GM10847 (cell line): ENCODE measurements around the gene CPSF4L.

Experiments
- POLR2A ChIP-seq: IDR thresholded peaks from 2 replicates; pipeline ENCODE4 v1.6.1; 2011; ENCODE audit not compliant: insufficient read length; ENCODE audit errors: extremely low read depth

Gene CPSF4L

DNA sequence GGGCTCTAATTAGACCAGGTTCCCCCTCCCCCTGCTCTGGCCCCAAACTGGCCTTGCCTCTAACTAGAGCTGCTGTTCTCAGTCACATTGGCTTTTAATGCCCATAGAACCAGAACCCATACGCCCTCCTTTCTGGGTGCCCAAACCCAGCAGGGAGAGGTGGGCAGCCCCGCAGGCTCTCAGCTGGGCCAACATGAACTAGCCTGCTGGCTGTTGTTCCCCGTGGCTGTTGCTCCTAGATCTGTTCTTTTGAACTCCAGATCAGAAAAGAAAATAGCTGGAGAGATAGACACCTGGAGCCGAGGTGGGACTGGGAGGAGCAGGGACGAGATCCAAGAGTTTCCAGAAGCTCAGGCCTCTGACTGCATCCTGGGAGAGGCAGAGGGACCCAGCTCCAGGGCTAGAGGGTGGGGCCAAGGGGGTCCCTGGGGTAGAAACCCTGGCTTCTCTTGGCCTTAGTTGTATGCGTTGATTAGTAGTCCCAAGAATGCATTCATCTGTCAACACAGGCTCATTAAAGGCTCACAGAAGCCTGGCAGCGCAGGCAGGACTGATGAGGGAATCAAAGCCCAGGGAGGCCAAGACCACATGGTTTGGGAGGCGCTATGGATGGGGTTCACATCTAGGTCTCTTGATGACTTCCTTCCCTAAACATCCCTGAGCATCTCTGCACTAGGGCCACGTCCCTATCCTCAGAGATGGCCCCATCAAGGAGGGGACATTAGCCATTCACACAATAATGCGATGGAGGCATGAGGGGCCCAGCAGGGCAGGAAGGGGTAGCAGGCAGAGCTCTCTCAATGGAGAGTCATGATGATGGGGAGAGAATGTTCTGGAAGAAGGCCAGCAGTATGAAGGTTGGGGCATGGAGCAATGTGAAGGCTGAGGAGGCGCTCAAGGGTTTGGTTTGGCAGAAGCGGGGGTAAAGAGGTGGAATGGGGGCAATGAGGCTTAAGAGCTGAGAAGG is 1.3 kb upstream of the CPSF4L start:
- no peak for TF ChIP-seq POLR2A

DNA sequence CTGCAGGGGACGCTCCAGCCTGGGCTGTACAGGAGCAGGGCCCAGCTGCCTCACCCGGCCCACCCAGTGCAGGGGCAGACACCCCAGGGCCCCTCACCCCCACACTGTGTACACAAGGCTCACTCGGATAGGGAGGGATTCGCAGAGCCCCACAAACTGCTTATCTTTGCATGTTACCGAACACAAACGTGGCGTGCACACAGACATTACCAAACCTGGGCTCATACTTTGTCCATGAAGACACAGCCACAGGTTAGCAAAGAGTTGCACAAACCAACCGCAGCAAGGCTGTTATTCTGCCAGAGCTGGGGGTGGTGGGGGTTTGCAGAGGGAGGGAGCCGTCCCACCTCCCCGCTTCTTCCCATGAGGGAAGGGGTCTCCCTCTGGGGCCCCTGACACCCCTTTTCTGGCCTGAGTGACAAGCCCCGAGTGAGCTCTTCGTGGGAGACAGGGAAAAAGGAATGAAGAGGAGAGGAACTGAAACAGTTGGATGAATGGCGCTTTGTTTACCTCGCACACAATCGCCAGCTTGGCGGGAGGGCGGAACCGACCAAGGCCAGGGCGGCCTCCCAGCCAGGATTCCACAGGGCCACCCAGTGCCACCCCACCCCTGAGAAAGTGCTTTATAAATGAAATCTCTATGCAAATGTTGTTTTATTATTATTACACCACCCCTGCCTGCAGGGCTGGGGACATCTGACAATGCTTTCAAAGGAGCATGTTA is 434 bp upstream of the CPSF4L start:
- no peak for TF ChIP-seq POLR2A

DNA sequence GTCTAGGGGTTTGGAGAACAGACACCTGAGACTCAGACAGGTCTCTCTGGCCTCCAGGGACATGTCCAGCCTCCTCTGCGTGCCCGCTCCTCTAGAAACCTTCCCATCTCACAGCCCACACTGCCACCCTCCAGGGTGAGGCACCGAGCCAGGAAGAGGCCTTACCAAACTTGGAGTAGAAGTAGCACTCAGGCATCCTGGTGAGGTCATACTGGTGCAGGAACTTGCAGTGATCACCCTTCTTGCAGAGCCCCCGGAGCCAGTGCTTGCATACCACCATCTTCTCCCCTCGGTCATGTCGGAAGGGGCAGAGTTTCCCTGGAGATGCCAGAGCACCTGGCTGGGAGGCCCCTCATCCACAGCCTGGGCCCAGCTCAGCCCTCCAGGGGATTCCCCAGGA is 4.2 kb downstream of the CPSF4L start:
- no peak for TF ChIP-seq POLR2A

DNA sequence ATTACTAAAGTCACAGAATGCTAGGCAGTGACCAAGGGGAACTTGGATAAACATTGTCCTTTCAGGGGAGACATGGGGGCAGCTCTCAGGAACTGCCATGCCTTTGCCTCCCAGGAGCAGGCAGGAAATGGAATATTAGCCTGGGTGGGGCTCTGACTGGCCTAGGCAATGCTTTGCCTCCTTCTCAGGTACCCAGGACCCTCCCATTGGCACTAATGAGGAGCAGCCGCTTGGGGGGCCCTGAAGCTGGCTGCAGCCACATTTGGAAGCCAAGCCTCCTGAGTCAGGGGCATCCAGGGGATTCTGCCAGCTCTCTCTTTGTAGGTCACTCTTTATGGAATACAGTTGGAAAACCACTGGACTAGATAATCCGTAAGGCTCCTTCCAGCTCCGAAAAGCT is 5.5 kb downstream of the CPSF4L start:
- TF ChIP-seq POLR2A: no peak

DNA sequence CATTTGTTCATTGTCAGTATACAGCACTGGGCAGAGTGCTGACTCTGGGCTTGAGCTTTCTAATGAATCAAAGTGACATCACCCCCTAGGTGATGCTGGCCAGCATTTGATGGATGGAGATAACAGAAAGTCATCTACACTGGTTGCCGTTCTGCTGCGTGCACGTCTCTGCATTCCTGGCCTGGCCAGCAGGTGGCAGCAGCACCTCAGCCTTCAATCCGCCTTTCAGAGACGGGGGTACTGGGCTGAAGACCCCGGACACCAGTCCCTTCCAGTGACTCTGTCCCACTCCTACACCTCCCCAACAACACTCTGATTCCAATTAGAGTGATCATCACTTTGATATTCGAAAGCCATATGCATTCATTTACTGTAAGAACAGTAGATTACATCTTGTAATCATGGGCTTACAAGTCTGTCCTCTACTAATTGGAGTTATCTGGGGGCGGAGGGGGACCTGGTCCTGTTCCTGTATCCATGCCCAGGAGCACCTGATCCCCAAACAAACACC is 6.0 kb downstream of the CPSF4L start:
- no peak for TF ChIP-seq POLR2A

DNA sequence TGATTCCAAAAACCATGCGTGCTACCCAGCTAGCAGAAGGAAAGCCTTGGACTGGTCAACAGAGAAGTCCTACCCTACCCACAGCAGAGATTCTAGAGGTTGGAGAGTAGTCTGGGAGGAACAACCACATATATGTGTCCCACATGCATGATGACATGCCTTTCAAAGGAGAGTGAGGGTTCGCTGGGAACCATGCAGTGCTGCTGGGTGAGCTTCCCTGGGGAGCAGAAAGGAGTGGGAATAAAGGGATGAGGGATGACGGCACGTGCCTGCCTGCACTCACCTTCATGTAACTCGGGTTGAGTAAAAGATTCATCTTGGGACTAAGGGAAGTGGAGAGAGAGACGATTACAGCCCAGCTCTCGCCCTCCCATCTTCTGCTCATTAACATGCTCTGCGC is 9.8 kb downstream of the CPSF4L start:
- TF ChIP-seq POLR2A: no peak

DNA sequence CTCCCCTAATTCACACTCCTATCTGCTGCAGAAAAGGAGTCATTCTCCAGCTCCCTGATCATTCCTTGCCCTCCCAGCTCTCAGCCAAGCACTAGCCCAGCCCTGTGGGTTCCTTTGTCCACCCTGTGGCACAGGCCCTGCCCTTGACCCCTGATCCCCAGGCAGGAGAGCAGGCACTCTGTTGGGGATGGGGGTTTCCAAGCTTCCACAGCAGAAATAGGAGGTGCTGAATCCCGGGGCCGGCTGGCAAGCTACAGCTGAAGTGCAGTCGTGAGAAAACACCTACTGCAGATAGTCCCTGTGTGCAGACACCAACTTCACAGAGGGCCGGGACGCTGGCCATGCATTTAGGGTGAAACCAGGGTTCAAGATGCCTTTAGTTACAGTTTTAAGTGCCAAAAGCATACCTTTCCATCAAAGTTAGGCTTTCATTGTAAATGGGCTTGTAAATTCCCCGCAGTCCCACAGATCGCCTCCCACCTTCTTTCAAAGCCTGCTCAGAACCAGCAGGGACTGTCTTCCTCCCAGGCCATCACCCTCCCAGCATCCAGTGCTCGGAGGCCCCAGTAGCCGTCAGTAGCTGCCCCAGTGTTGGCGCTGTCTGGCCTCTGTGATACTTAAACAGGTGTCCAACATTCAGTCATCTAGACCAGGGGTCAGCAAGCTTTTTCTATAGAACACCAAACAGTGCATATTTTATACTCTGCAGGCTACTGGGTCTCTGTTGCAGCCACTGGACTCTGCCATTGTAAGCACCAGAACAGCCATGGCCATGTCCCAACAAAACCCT is 10.6 kb downstream of the CPSF4L start:
- TF ChIP-seq POLR2A: no peak

DNA sequence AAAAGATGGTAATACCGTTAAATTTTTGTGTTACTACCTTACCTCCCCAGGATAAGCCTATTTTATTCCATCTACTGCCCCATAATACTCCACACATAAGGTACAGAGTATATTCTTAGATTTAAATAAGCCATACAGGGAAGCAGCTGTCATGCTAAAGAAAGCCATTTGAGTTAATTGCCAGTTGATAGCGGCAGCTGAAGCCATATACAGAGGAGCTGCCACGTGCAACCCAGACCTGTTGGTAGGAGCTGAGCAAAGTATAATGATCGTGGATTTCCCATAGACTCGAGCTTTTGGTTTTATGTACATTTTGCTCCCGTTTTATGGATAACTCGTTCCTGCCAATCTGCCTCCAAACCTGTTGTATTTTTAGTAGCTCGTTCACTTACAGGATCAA is 12.0 kb downstream of the CPSF4L start:
- no peak for TF ChIP-seq POLR2A

DNA sequence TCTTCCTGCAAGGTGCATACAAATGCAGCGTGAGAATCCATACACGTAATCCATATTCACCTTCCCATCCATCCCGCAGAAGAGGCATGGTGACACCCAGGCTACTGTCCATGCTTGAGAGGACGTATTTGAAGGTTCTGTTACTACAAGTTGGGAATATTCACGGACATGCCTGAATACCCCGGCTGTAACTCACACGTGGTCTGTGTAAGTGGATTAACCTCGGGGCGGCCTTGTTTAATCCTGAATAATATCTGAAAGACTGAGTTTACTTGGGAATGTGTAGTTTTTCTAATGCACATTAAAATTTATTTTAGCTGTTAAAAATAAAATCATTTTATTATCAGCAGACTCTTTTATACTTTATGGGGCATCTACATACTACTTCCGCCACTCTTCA is 13.1 kb downstream of the CPSF4L start:
- TF ChIP-seq POLR2A: no peak

DNA sequence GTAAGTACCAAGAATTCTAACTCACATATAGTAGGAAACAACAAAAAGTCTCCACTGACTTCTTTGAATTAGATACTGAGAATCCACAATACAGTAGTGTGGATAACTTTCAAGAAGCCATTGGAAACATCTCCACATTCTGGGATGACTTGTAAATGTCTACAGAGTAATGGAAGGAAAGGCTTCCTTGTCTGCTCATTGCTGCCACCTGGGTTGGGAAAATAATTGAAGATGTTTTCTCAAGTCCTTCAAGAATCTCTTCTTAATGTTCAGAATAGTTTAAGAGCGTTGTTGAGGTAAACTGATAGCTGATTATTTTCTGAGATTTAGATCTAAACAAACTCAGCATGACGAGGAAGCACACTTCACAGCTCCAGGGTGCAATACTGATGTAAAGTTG is 14.0 kb downstream of the CPSF4L start:
- TF ChIP-seq POLR2A: no peak

DNA sequence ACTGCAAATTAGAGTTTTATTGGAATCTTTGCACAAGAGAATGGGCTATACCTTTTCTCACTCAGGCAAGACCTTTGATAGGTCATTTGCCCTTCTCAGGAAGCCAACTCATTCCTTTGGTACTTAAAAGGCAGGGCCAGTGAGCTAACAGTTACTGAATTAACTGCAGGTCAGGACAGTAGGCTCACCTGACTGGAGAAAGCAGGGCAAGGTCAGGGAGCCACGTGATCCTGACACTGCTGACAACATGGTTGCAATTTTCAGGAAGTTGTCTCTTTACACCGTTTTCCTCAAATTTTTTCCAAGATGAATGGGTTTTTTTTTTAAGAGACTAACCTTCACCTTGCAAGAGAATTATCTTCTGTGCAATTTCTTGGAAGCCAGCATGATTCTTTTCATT is 21.1 kb downstream of the CPSF4L start:
- no peak for TF ChIP-seq POLR2A

DNA sequence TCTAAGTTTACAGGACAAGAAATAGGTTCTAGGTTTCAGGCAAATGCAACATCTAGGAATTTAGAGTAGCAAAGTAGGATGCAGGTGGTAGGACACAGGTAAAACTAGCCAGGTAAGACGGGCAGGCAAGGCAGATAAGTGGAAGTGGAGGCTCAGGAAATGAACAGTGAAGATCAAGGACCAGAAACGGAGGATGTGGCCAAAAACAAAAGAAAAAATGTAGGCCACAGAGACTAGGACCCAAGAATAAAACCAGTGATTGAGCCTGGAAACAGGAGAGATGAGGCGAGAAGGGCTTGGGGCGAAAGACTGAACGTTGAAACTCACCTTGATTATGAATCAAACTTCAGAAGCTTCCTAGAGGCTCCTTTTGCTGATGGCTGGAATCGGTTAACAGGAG is 24.0 kb downstream of the CPSF4L start:
- TF ChIP-seq POLR2A: no peak

DNA sequence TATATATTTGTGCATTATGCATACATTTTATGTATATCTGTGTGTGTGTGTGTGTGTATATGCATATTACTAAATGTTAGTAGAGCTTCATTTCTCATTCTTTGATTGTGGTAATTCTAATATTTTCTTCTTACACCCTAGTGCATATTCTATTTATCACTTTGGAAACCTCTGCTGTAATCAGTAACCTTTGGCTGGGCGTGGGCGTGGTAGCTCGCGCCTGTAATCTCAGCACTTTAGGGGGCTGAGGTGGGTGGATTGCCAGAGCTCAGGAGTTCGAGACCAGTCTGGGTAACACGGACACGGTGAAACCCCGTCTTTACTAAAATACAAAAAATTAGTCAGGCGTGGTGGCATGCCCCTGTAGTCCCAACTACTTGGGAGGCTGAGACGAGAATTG is 26.9 kb downstream of the CPSF4L start:
- TF ChIP-seq POLR2A: no peak

DNA sequence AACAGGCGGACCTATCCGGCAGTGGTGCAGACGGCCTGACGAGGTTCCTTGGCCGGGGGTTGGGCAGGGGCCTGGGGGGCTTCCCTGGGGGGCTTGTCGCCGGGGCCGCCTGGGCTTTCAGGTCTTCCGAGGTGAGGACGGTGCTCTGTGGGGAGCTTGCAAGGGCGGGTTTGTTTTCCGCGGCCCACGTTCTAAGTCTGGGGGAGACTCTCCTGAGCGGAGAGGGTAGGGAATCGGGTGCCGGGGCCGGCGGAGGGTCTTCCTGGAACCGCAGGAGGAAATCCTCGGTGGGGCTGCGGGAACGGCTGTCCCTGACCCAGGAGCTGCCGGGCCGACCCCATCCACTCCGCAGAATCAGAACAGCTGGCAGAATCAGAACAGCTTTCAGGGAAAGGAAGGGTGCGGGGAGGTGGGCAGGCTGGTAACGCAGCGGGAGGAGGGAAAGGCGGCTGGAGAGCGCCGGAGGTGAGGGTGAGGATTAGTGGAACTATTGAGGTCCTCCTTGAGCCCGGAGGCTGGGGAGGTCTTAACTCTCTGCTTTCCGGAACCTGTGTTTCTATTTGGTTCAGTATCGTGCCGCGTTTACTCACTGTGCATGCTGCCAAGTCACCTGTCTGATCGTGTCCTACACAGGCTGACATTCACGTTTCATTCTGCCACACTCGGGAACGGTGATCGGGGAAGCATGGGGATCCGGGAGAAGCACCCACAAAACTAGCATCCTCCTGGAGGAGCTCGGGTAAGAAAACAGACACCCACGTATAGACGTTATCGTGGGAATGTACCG is 28.9 kb downstream of the CPSF4L start:
- TF ChIP-seq POLR2A: no peak
